ENCODE results near the gene C1orf115. TPM values are rescaled to one million over a fixed set of nuclear protein-coding genes. Genes with fewer than 3 reads are reported as not detected.
"Not testable (repeated sequence)": the region's sequence is repeated elsewhere in the genome, so short reads cannot be mapped to it uniquely, and the experiment has no call there.

C1orf115 gene
- total RNA-seq, 1 donor from 2014 or later, result 34.7 TPM

- H3K27me3 Mint-ChIP-seq (ENCODE audit: unreplicated experiment), result peaks cover 9% of the 10 kb centered on the region
- no peaks in the 10 kb centered on the region for H3K36me3 Mint-ChIP-seq (ENCODE audit: low read depth, unreplicated experiment)
- DNase-seq (ENCODE audit: low spot score), result no peak
- peaks cover 31% of the 10 kb centered on the region for H3K4me1 Mint-ChIP-seq (ENCODE audit: unreplicated experiment)
- no peaks in the 10 kb centered on the region for H3K9me3 Mint-ChIP-seq (ENCODE audit: unreplicated experiment)
- no peak overlapping the region for H3K27ac Mint-ChIP-seq (ENCODE audit: unreplicated experiment)
- no peak for TF ChIP-seq CTCF (IDR thresholded peaks at IDR 0.05; ENCODE audit: unreplicated experiment)
- H3K4me3 Mint-ChIP-seq (ENCODE audit: unreplicated experiment), result no peak overlapping the region
These were observed 18.1 kb downstream of the C1orf115 start for GRCh38 chr1:220708244-220708643.

DNA sequence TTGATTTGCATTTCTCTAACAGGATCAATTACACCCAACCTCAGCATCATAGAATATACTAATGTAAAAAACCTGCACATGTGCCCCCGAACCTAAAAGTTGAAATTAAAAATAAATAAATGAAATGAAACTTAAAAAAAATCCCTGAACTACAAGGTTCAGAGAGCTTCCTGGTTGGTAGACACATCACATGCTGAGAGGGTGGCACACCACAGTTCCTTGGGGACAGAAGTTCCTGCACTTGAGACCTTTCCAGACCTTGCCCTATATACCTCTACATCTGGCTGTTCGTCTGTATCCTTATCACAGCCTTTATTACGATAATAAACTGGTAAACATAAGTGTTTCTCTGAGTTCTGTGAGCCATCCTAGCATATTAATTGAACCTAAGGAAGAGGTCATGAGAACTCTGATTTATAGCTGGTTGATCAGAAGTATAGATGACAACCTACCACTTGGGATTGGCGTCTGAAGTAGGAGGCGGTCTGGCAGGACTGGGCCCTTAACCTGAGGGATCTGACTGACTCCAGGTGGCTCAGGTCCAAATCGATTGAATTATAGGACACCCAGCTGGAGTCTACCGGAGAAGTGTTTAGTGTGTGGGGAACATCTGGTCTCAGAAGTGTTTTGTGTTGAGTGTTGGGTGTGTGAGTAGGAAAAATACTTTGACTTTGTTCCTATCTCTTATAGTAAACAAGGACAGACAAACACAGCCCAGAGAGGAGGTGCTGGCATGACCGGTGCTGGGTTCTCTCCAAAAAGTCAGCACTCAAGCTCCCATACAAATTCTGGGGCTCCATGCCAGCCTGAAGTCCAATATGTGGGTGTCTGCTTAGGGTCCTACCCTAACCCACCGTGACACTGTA, 19.0 kb downstream of the C1orf115 start:
- no peak for DNase-seq (ENCODE audit: low spot score)
- Mint-ChIP-seq H3K9me3 (ENCODE audit: unreplicated experiment) (no peaks in the 10 kb centered on the region), H3K4me1 (ENCODE audit: unreplicated experiment) (peaks cover 31% of the 10 kb centered on the region), H3K27me3 (ENCODE audit: unreplicated experiment) (peaks cover 9% of the 10 kb centered on the region), H3K4me3 (ENCODE audit: unreplicated experiment) (no peak overlapping the region), H3K27ac (ENCODE audit: unreplicated experiment) (no peak overlapping the region), H3K36me3 (ENCODE audit: low read depth, unreplicated experiment) (no peaks in the 10 kb centered on the region)
- TF ChIP-seq CTCF (IDR thresholded peaks at IDR 0.05; ENCODE audit: unreplicated experiment), result no peak

DNA sequence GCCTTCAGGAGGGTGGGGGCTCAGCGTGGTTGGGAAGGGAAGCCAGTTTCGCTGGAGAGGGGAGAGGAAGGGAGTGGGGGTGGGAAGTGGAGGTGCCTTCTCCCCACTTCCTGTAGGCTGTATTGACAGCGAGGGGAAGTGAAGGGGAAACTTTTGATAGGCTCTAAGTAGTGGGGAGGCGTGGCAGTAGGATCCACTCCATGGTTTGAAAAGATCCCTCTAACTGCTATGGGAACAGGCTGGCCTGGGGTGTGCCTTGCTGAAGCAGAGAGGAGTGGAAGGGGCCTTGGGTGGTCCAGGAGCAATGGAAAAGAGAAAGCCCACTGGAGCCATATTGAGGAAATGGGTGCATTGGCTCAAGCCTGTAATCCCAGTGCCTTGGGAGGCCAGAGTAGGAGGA, 20.2 kb downstream of the C1orf115 start:
- H3K4me3 Mint-ChIP-seq (ENCODE audit: unreplicated experiment), result no peak overlapping the region
- H3K4me1 Mint-ChIP-seq (ENCODE audit: unreplicated experiment), result peaks cover 27% of the 10 kb centered on the region
- no peaks in the 10 kb centered on the region for H3K9me3 Mint-ChIP-seq (ENCODE audit: unreplicated experiment)
- no peak for DNase-seq (ENCODE audit: low spot score)
- H3K27me3 Mint-ChIP-seq (ENCODE audit: unreplicated experiment), result peaks cover 6% of the 10 kb centered on the region
- no peak for TF ChIP-seq CTCF (IDR thresholded peaks at IDR 0.05; ENCODE audit: unreplicated experiment)
- no peaks in the 10 kb centered on the region for H3K36me3 Mint-ChIP-seq (ENCODE audit: low read depth, unreplicated experiment)
- no peak overlapping the region for H3K27ac Mint-ChIP-seq (ENCODE audit: unreplicated experiment)

DNA sequence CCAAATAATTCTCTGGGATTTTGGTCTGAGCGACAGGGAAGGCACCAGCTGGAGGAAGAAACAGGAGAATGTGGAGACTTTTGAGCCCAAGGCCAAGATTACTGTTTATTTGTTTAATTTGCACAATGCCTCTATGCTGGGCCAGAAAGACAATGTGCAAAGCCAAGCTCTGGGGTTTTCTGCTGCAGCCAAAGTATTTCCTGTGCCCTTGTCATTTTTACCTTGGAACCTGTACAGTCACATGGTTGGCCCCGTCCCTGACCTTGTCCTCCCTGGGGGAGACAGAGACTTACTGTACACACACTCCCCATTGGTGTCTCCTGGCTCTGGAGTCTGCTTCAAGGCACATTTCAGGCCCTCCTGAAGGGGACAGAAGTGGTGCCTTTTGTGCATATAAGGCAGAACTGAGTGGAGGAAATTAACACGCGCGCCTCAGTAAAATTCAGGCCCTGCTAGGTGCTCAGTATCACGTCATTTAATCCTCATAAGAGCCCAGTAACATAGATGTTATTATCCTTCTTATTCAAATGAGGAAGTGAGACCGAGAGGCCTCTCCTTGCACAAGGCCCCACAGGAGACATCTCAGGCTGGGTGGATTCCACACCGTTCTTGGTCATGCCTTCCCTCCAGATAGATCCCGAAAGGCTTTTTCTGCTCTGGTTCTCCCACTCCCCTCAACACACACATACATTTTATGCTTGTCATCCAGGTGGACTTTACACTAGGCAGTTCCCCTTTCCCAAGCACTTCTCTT, 21.1 kb downstream of the C1orf115 start:
- no peak overlapping the region for H3K27ac Mint-ChIP-seq (ENCODE audit: unreplicated experiment)
- peaks cover 5% of the 10 kb centered on the region for H3K27me3 Mint-ChIP-seq (ENCODE audit: unreplicated experiment)
- H3K9me3 Mint-ChIP-seq (ENCODE audit: unreplicated experiment), result peaks cover 6% of the 10 kb centered on the region
- H3K36me3 Mint-ChIP-seq (ENCODE audit: low read depth, unreplicated experiment), result no peaks in the 10 kb centered on the region
- no peak for DNase-seq (ENCODE audit: low spot score)
- H3K4me3 Mint-ChIP-seq (ENCODE audit: unreplicated experiment), result no peak overlapping the region
- TF ChIP-seq CTCF (IDR thresholded peaks at IDR 0.05; ENCODE audit: unreplicated experiment), result no peak
- peaks cover 20% of the 10 kb centered on the region for H3K4me1 Mint-ChIP-seq (ENCODE audit: unreplicated experiment)

DNA sequence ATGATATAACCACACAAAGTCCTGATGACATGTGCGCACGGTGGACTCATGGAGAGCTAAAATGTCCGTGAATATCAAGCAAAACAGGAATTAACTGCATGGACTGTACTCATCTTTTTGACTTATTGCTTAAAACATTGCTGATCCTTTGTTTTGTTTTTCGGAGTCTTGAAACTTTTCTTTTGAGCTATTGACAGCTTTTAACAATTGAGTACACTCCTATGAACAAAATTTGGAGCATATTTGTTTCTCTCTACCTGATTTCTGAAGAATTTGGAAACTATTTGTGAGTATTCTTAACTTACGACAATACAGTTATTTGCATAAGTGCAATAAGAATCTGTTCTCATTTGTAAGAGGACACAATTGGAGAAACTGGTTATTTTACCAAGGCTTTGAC, 25.8 kb downstream of the C1orf115 start:
- not testable (repeated sequence) for H3K4me3 Mint-ChIP-seq (ENCODE audit: unreplicated experiment); H3K4me1 Mint-ChIP-seq (ENCODE audit: unreplicated experiment); H3K9me3 Mint-ChIP-seq (ENCODE audit: unreplicated experiment)

More for the DNA sequence above, 25.8 kb downstream of the C1orf115 start:
- not testable (repeated sequence) for H3K27ac Mint-ChIP-seq (ENCODE audit: unreplicated experiment); H3K27me3 Mint-ChIP-seq (ENCODE audit: unreplicated experiment); DNase-seq (ENCODE audit: low spot score); H3K36me3 Mint-ChIP-seq (ENCODE audit: low read depth, unreplicated experiment)
